Lower lobe of right lung (tissue), 2 donors: ENCODE data around the gene UMODL1. TPM values are rescaled to one million over a fixed set of nuclear protein-coding genes. Genes with fewer than 3 reads are reported as not detected.

Experiments used
- ATAC-seq, 2 donors: fragments of 200-7000 bp; cut with Tn5 transposase; one replicate each; pipeline ENCODE4 v1.9.1; 2020 to 2022; ENCODE audit warnings: mild to moderate bottlenecking in 2 of 2, moderate library complexity in 2 of 2
- DNase-seq: peaks from one replicate; pipeline ENCODE4 v3.0.0-alpha.2; 2020
- H3K27ac ChIP-seq: fragments of 200-600 bp; one replicate; pipeline ENCODE4 v1.8.0; 2022
- H3K27me3 ChIP-seq: fragments of 200-600 bp; one replicate; pipeline ENCODE4 v1.8.0; 2022; ENCODE audit warnings: low read depth
- H3K36me3 ChIP-seq: fragments of 200-600 bp; one replicate; pipeline ENCODE4 v1.8.0; 2022; ENCODE audit warnings: mild to moderate bottlenecking
- H3K4me1 ChIP-seq: fragments of 200-600 bp; one replicate; pipeline ENCODE4 v1.8.0; 2022
- H3K4me3 ChIP-seq: fragments of 200-600 bp; one replicate; pipeline ENCODE4 v1.8.0; 2022; ENCODE audit warnings: mild to moderate bottlenecking
- H3K9me3 ChIP-seq: fragments of 200-600 bp; one replicate; pipeline ENCODE4 v1.8.0; 2022
- CTCF ChIP-seq: fragments of 200-600 bp; IDR thresholded peaks from one replicate; pipeline ENCODE4 v1.8.0; 2022; ENCODE audit warnings: antibody characterized with exemption, mild to moderate bottlenecking
- intact Hi-C: fragments of 100-400 bp; cut with DNase I; formaldehyde crosslinking; loops from one replicate; pipeline ENCODE4 v1.11.0; 2022
- total RNA-seq: library from RNA; stranded (reverse); fragmentation: NEBNext Ultra II Directional; extraction: Animal tissue kit (Norgen Biotek cat#: 25700); gene quantifications from one replicate; pipeline ENCODE4 v1.2.1, GENCODE V29; 2021
- donor health status: DM: no; HTN: yes; CAD: no; lungs with severe emphysema.

The UMODL1 gene
- total RNA-seq, 1 donor from 2014 or later, result 0.50 TPM

GRCh38 chr21:42161401-42161955 is 90.4 kb downstream of the UMODL1 start:
- no peak for TF ChIP-seq CTCF
- Histone ChIP-seq H3K9me3 (no peaks in the 10 kb centered on the region), H3K36me3 (no peaks in the 10 kb centered on the region), H3K4me1 (no peaks in the 10 kb centered on the region), H3K27me3 (no peaks in the 10 kb centered on the region), H3K4me3 (no peak overlapping the region), H3K27ac (no peak overlapping the region)
- DNase-seq, result no peak
- intact Hi-C loops, result no loop called here
- no peak for ATAC-seq

GRCh38 chr21:42161956-42162681 is 91.0 kb downstream of the UMODL1 start:
- DNase-seq (no peak), ATAC-seq (no peak)
- no peaks in the 10 kb centered on the region for H3K27me3 ChIP-seq
- H3K27ac ChIP-seq, result no peak overlapping the region
- H3K9me3 ChIP-seq, result no peaks in the 10 kb centered on the region
- no peak overlapping the region for H3K4me3 ChIP-seq
- no peaks in the 10 kb centered on the region for H3K36me3 ChIP-seq
- intact Hi-C loops, result no loop called here
- no peaks in the 10 kb centered on the region for H3K4me1 ChIP-seq
- TF ChIP-seq CTCF, result no peak

- H3K36me3 ChIP-seq, result no peaks in the 10 kb centered on the region
- no peaks in the 10 kb centered on the region for H3K27me3 ChIP-seq
- intact Hi-C loops, result no loop called here
- no peak for TF ChIP-seq CTCF
- no peaks in the 10 kb centered on the region for H3K4me1 ChIP-seq
- ATAC-seq, result no peak
- H3K4me3 ChIP-seq, result no peak overlapping the region
- DNase-seq, result no peak
- no peak overlapping the region for H3K27ac ChIP-seq
- H3K9me3 ChIP-seq, result no peaks in the 10 kb centered on the region
These were observed 91.9 kb downstream of the UMODL1 start for GRCh38 chr21:42162831-42163510.

GRCh38 chr21:42163511-42163863 is 92.4 kb downstream of the UMODL1 start:
- H3K4me1 ChIP-seq, result no peaks in the 10 kb centered on the region
- no peak overlapping the region for H3K27ac ChIP-seq
- no peak overlapping the region for H3K4me3 ChIP-seq
- no peaks in the 10 kb centered on the region for H3K27me3 ChIP-seq
- no peaks in the 10 kb centered on the region for H3K36me3 ChIP-seq
- H3K9me3 ChIP-seq, result no peaks in the 10 kb centered on the region
- TF ChIP-seq CTCF, result no peak
- intact Hi-C loops, result no loop called here
- ATAC-seq (no peak), DNase-seq (no peak)

- peak; percentile 68 for TF ChIP-seq CTCF
- intact Hi-C loops, result no loop called here
- Histone ChIP-seq H3K36me3 (no peaks in the 10 kb centered on the region), H3K4me1 (no peaks in the 10 kb centered on the region), H3K4me3 (no peak overlapping the region), H3K9me3 (no peaks in the 10 kb centered on the region), H3K27ac (no peak overlapping the region), H3K27me3 (no peaks in the 10 kb centered on the region)
- ATAC-seq, result peak; percentile 82 to 87
- DNase-seq, result peak; percentile 78
These were observed 93.1 kb downstream of the UMODL1 start for GRCh38 chr21:42164064-42164789.
